HepG2 (cell line): ENCODE measurements around the gene ENO2. TPM values are rescaled to one million over a fixed set of nuclear protein-coding genes. Genes with fewer than 3 reads are reported as not detected.

Experiments
- FOXC1 ChIP-seq: sonication (generic); formaldehyde crosslinking; IDR thresholded peaks from 2 replicates; pipeline ENCODE4 v1.8.0; 2022; ENCODE audit warnings: mild to moderate bottlenecking, missing genetic modification reagents, borderline replicate concordance
- GATAD2A ChIP-seq: IDR thresholded peaks from 2 replicates; pipeline ENCODE4 v1.6.1; 2016
- HMGXB3 ChIP-seq: sonication (generic); formaldehyde crosslinking; IDR thresholded peaks from 2 replicates; pipeline ENCODE4 v1.4.0; 2020; ENCODE audit warnings: missing genetic modification reagents, borderline replicate concordance
- KDM5B ChIP-seq: sonication (generic); formaldehyde crosslinking; IDR thresholded peaks from 2 replicates; pipeline ENCODE4 v1.4.0; 2020; ENCODE audit warnings: missing genetic modification reagents, mild to moderate bottlenecking, borderline replicate concordance
- NR0B2 ChIP-seq: sonication (generic); formaldehyde crosslinking; IDR thresholded peaks from 2 replicates; pipeline ENCODE4 v1.4.0; 2020; ENCODE audit warnings: mild to moderate bottlenecking, missing genetic modification reagents
- NR3C1 ChIP-seq: sonication (generic); formaldehyde crosslinking; IDR thresholded peaks from 2 replicates; pipeline ENCODE4 v1.4.0; 2020; ENCODE audit warnings: missing genetic modification reagents
- RBM39 ChIP-seq: fragments of 200-400 bp; formaldehyde crosslinking; IDR thresholded peaks from one replicate; pipeline ENCODE4 v1.6.1; 2018; ENCODE audit warnings: antibody characterized with exemption, mild to moderate bottlenecking, low read depth, low read length; ENCODE audit not compliant: poor library complexity, severe bottlenecking
- RXRB ChIP-seq: IDR thresholded peaks from 2 replicates; pipeline ENCODE4 v1.6.1; 2016; ENCODE audit warnings: borderline replicate concordance, missing genetic modification reagents, missing compliant biosample characterization
- SRSF9 ChIP-seq: fragments of 200-400 bp; formaldehyde crosslinking; IDR thresholded peaks from 2 replicates; pipeline ENCODE4 v1.6.1; 2018; ENCODE audit warnings: borderline replicate concordance, mild to moderate bottlenecking, low read depth, low read length; ENCODE audit not compliant: insufficient read depth, poor library complexity, severe bottlenecking
- TCF12 ChIP-seq, 2 experiments: fragments of 450-650 bp in 1 of 2; sonication (generic) in 1 of 2; formaldehyde crosslinking in 1 of 2; IDR thresholded peaks; 2 replicates each; pipeline versions ENCODE4 v1.6.1 to v1.8.0; 2017 to 2022; ENCODE audit warnings: antibody characterized with exemption in 1 of 2, mild to moderate bottlenecking in 1 of 2, missing genetic modification reagents in 1 of 2, moderate library complexity in 1 of 2
- ZBTB1 ChIP-seq: sonication (generic); formaldehyde crosslinking; IDR thresholded peaks from 2 replicates; pipeline ENCODE4 v1.4.0; 2020; ENCODE audit warnings: missing genetic modification reagents, borderline replicate concordance
- ZNF24 ChIP-seq: fragments of 450-650 bp; IDR thresholded peaks from 2 replicates; pipeline ENCODE4 v1.6.1; 2017; ENCODE audit warnings: antibody characterized with exemption, mild to moderate bottlenecking
- ZNF276 ChIP-seq: sonication (generic); formaldehyde crosslinking; IDR thresholded peaks from 2 replicates; pipeline ENCODE4 v1.4.0; 2020; ENCODE audit warnings: mild to moderate bottlenecking, low read depth, missing genetic modification reagents
- ZNF282 ChIP-seq: fragments of 450-650 bp; IDR thresholded peaks from 2 replicates; pipeline ENCODE4 v1.6.1; 2018; ENCODE audit not compliant: partially characterized antibody
- ZNF557 ChIP-seq: sonication (generic); formaldehyde crosslinking; IDR thresholded peaks from 2 replicates; pipeline ENCODE4 v1.4.0; 2020; ENCODE audit warnings: missing genetic modification reagents
- ZNF782 ChIP-seq: sonication (generic); formaldehyde crosslinking; IDR thresholded peaks from 2 replicates; pipeline ENCODE4 v1.4.0; 2020; ENCODE audit warnings: missing genetic modification reagents, mild to moderate bottlenecking, borderline replicate concordance
- ZSCAN9 ChIP-seq: IDR thresholded peaks from 2 replicates; pipeline ENCODE4 v1.6.1; 2016; ENCODE audit warnings: borderline replicate concordance
- ZUFSP ChIP-seq: sonication (generic); formaldehyde crosslinking; IDR thresholded peaks from 2 replicates; pipeline ENCODE4 v1.9.0; 2021; ENCODE audit warnings: missing genetic modification reagents, mild to moderate bottlenecking, borderline replicate concordance
- polyA plus RNA-seq, 8 experiments: library from polyadenylated mRNA; depleted of rRNA in 3 of 8; stranded (reverse) in 7 of 8; unstranded in 1 of 8; fragments of >200 nt; fragmentation: Illumina TruSeq in 4 of 8; extraction: Trizol in 4 of 8; gene quantifications; 2 replicates each; pipeline versions ENCODE4 v1.2.1 to v1.2.3, GENCODE V29; 2011 to 2016; ENCODE audit warnings: low read depth in 4 of 8, missing spikeins in 1 of 8, mixed read lengths in 1 of 8; ENCODE audit not compliant: insufficient read depth in 1 of 8
- total RNA-seq, 5 experiments: library from RNA; depleted of rRNA; stranded (reverse); fragments of >200 nt; fragmentation: Illumina TruSeq; extraction: Trizol; gene quantifications; 2 replicates each; pipeline ENCODE4 v1.2.3, GENCODE V29; 2016; ENCODE audit warnings: low read depth in 1 of 5

Gene ENO2
- total and polyA plus RNA-seq, 2 of the 13 experiments (the other 11 are each of a cell fraction or from before 2014, with no cell fraction given), result 19.3 to 136 TPM

- TF ChIP-seq ZNF276 (CRISPR knock-in tag) (no peak), GATAD2A (CRISPR knock-in tag) (peak; percentile 47; the same call in 1 of the 2 replicates), ZSCAN9 (CRISPR knock-in tag) (0 out of 2 replicates have a peak, but pooled peaks have one; percentile 73), TCF12 (IDR thresholded peaks at IDR 0.05) (no peak), TCF12 (CRISPR knock-in tag; IDR thresholded peaks at IDR 0.05) (0 out of 2 replicates have a peak, but pooled peaks have one; percentile 16), ZNF557 (CRISPR knock-in tag) (no peak), ZNF282 (no peak), ZNF24 (no peak), HMGXB3 (CRISPR knock-in tag) (peak; percentile 48; the same call in 1 of the 2 replicates), ZBTB1 (no peak), FOXC1 (CRISPR knock-in tag) (peak; percentile 84), RBM39 (peak; percentile 78), NR3C1 (no peak), ZUFSP (CRISPR knock-in tag) (no peak), SRSF9 (no peak), RXRB (CRISPR knock-in tag) (peak; percentile 49), KDM5B (CRISPR knock-in tag) (peak; percentile 43; the same call in 1 of the 2 replicates), NR0B2 (CRISPR knock-in tag) (peak; percentile 13; the same call in 1 of the 2 replicates), ZNF782 (CRISPR knock-in tag) (peak; percentile 62; the same call in 1 of the 2 replicates)
Observed at GRCh38 chr12:6946033-6946919, 31.9 kb downstream of the ENO2 start (continued).
